ENCODE results near the gene GLP1R. TPM values are rescaled to one million over a fixed set of nuclear protein-coding genes. Genes with fewer than 3 reads are reported as not detected.

GLP1R gene
- total RNA-seq, 1 experiment from 2014 or later = not detected

GRCh38 chr6:39041072-39041471, 7.5 kb upstream of the GLP1R start:
- Histone ChIP-seq H3K79me2 (ENCODE audit: insufficient read depth, low read length) (no peaks in the 10 kb centered on the region), H3K27ac (ENCODE audit: low read depth, low read length) (no peak overlapping the region), H3K4me2 (ENCODE audit: low read length) (no peak overlapping the region), H3K4me1 (ENCODE audit: control insufficient read depth in 1 of 2, insufficient read depth in 2 of 2, low read length in 2 of 2) (no peaks in the 10 kb centered on the region), H3K27me3 (ENCODE audit: insufficient read depth, low read length) (peaks cover 49% of the 10 kb centered on the region), H3K4me3 (replicated peaks in 1 of 2; ENCODE audit: low read depth in 1 of 2, low read length in 2 of 2) (no peak overlapping the region), H3K9me2 (ENCODE audit: insufficient read depth) (no peaks in the 10 kb centered on the region), H3K36me3 (ENCODE audit: control insufficient read depth in 1 of 2, insufficient read depth in 2 of 2, low read length in 2 of 2) (no peaks in the 10 kb centered on the region), H3K9ac (ENCODE audit: low read length) (no peak overlapping the region), H4K20me1 (ENCODE audit: insufficient read depth) (no peaks in the 10 kb centered on the region), H3K9me3 (ENCODE audit: control insufficient read depth in 1 of 2, insufficient read depth in 1 of 2, low read depth in 1 of 2, low read length in 2 of 2) (no peaks in the 10 kb centered on the region), H2AFZ (ENCODE audit: low read depth, low read length, poor library complexity, severe bottlenecking) (no peak overlapping the region)
- ChIA-PET RAD21 (ENCODE audit: low non-redundant PET in 1 of 2, low total read pairs in 2 of 2, uncharacterized antibody in 2 of 2, unreplicated experiment in 2 of 2) (no interaction called here), POLR2A (no interaction called here), CTCF (interaction anchor here (0.7 kb wide), 1 partner anchor 11 kb away, joined by 3 read pairs; no protein-coding TSS in a partner anchor)
- no TSS peak for BruUV-seq (replicated peaks)
- no peak for ATAC-seq
- DNase-seq (ENCODE audit: low read depth, low spot score) = no peak
- intact Hi-C loops (cut with micrococcal nuclease) = no loop called here
- TF ChIP-seq ZBTB33 (IDR thresholded peaks at IDR 0.05; ENCODE audit: extremely low read depth, insufficient replicate concordance, low read length) (no peak), EZH2phosphoT487 (IDR thresholded peaks at IDR 0.05; ENCODE audit: borderline replicate concordance) (no peak), ATF3 (IDR thresholded peaks at IDR 0.05) (no peak), RAD21 (IDR thresholded peaks at IDR 0.05; ENCODE audit: low read depth) (no peak), SRF (IDR thresholded peaks at IDR 0.05; ENCODE audit: low read depth) (no peak), YY1 (IDR thresholded peaks at IDR 0.05; ENCODE audit: extremely low read depth, insufficient replicate concordance, low read depth, low read length) (no peak), SIN3A (IDR thresholded peaks at IDR 0.05; ENCODE audit: low read depth) (no peak), POLR2AphosphoS5 (IDR thresholded peaks at IDR 0.05; ENCODE audit: low read depth, low read length) (no peak), ZNF274 (IDR thresholded peaks at IDR 0.05; ENCODE audit: low read depth, low read length) (no peak), TCF7L2 (IDR thresholded peaks at IDR 0.05; ENCODE audit: borderline replicate concordance, extremely low read depth, insufficient read depth, insufficient read length) (no peak)
